PC-3 (cell line): ENCODE measurements around the gene PTPN23. TPM values are rescaled to one million over a fixed set of nuclear protein-coding genes. Genes with fewer than 3 reads are reported as not detected.

Experiments used
- ATAC-seq: fragments of 200-7000 bp; cut with Tn5 transposase; 2 replicates; pipeline ENCODE4 v1.9.1; 2020; ENCODE audit warnings: mild to moderate bottlenecking, moderate library complexity
- BruUV-seq: library from RNA; stranded (reverse); fragments of 400-500 nt; replicated peaks from 2 replicates; lab custom pipeline; 2021; lab: Mats Ljungman, UMichigan
- CTCF ChIA-PET: fragments of 300-600 bp; sonication (Branson Sonifier 250); formaldehyde crosslinking; loops from one replicate; lab custom pipeline; 2022; ENCODE audit warnings: antibody characterized with exemption; lab: Charles Lee
- POLR2A ChIA-PET: fragments of 300-600 bp; sonication (Branson Sonifier 250); formaldehyde crosslinking; loops from one replicate; lab custom pipeline; 2022; ENCODE audit warnings: antibody characterized with exemption; ENCODE audit not compliant: unreplicated experiment; lab: Charles Lee
- DNase-seq: peaks from one replicate; pipeline ENCODE4 v3.0.0-alpha.2; 2015
- H2AFZ ChIP-seq: fragments of 300-600 bp; sonication (generic); 2 replicates; pipeline ENCODE4 v1.6.0; 2016; ENCODE audit warnings: antibody characterized with exemption, low read length
- H3F3A ChIP-seq: fragments of 300-600 bp; sonication (generic); one replicate; pipeline ENCODE4 v1.6.0; 2017; ENCODE audit warnings: antibody characterized with exemption, low read length, control low read depth, mild to moderate bottlenecking; ENCODE audit not compliant: unreplicated experiment
- H3K27ac ChIP-seq: fragments of 300-600 bp; sonication (generic); 2 replicates; pipeline ENCODE4 v1.5.1; 2016; ENCODE audit warnings: mild to moderate bottlenecking, low read length
- H3K27me3 ChIP-seq: fragments of 300-600 bp; sonication (generic); 2 replicates; pipeline ENCODE4 v1.6.1; 2016; ENCODE audit warnings: low read length, mixed read lengths
- H3K36me3 ChIP-seq: fragments of 300-600 bp; sonication (generic); 2 replicates; pipeline ENCODE4 v1.6.1; 2016; ENCODE audit warnings: low read depth, mixed run types, low read length, mixed read lengths
- H3K4me1 ChIP-seq: fragments of 300-600 bp; sonication (generic); 2 replicates; pipeline ENCODE4 v1.5.1; 2016; ENCODE audit warnings: low read length; ENCODE audit not compliant: insufficient read depth
- H3K4me2 ChIP-seq: fragments of 300-600 bp; sonication (generic); 2 replicates; pipeline ENCODE4 v1.6.0; 2016; ENCODE audit warnings: low read length
- H3K4me3 ChIP-seq: fragments of 300-600 bp; sonication (generic); 2 replicates; pipeline ENCODE4 v1.5.1; 2016; ENCODE audit warnings: mild to moderate bottlenecking, low read length, mixed read lengths
- H3K79me2 ChIP-seq: fragments of 300-600 bp; sonication (generic); 2 replicates; pipeline ENCODE4 v1.6.1; 2017; ENCODE audit warnings: low read length, mixed read lengths
- H3K9ac ChIP-seq: fragments of 300-600 bp; sonication (generic); 2 replicates; pipeline ENCODE4 v1.6.0; 2016; ENCODE audit warnings: mild to moderate bottlenecking, low read length
- H3K9me2 ChIP-seq: fragments of 300-600 bp; sonication (generic); replicated peaks from 2 replicates; pipeline ENCODE4 v1.6.1; 2016; ENCODE audit warnings: mixed run types, low read length, mixed read lengths
- H3K9me3 ChIP-seq: fragments of 300-600 bp; sonication (generic); 2 replicates; pipeline ENCODE4 v1.6.1; 2016; ENCODE audit warnings: low read length, mixed read lengths
- H4K20me1 ChIP-seq: fragments of 300-600 bp; sonication (generic); 2 replicates; pipeline ENCODE4 v1.6.1; 2016; ENCODE audit warnings: low read length, mixed read lengths
- CTCF ChIP-seq: fragments of 300-600 bp; sonication (generic); conservative IDR thresholded peaks from 2 replicates; pipeline ENCODE4 v1.5.1; 2017; ENCODE audit warnings: antibody characterized with exemption, low read depth, mild to moderate bottlenecking, low read length
- EZH2 ChIP-seq: fragments of 300-600 bp; sonication (generic); IDR thresholded peaks from one replicate; pipeline ENCODE4 v1.6.1; 2017; ENCODE audit warnings: antibody characterized with exemption, mild to moderate bottlenecking, low read length; ENCODE audit not compliant: unreplicated experiment
- EZH2phosphoT487 ChIP-seq: fragments of 300-600 bp; sonication (generic); IDR thresholded peaks from 2 replicates; pipeline ENCODE4 v1.6.1; 2018; ENCODE audit warnings: mild to moderate bottlenecking, antibody characterized with exemption, low read length, borderline replicate concordance
- intact Hi-C: fragments of 100-400 bp; cut with micrococcal nuclease; formaldehyde crosslinking; loops from 2 replicates; pipeline ENCODE4 v1.9.0; 2023
- total RNA-seq: library from RNA; depleted of rRNA; stranded (reverse); fragments of >200 nt; gene quantifications from 2 replicates; pipeline ENCODE4 v1.2.3, GENCODE V29; 2014

Gene PTPN23
- total RNA-seq, 1 experiment from 2014 or later = 22.3 TPM

GRCh38 chr3:47425959-47426358 is 45.1 kb downstream of the PTPN23 start:
- POLR2A ChIA-PET = no interaction called here
- H3K36me3 ChIP-seq = peaks cover 12% of the 10 kb centered on the region

GRCh38 chr3:47427866-47428265 is 47.0 kb downstream of the PTPN23 start:
- Histone ChIP-seq H3K4me3 (no peak overlapping the region), H3F3A (no peaks in the 10 kb centered on the region), H3K9ac (no peak overlapping the region), H2AFZ (no peak overlapping the region), H3K36me3 (peaks cover 14% of the 10 kb centered on the region), H4K20me1 (no peaks in the 10 kb centered on the region), H3K4me1 (no peaks in the 10 kb centered on the region), H3K4me2 (no peak overlapping the region), H3K9me2 (no peaks in the 10 kb centered on the region), H3K27me3 (no peaks in the 10 kb centered on the region), H3K9me3 (no peaks in the 10 kb centered on the region), H3K27ac (no peak overlapping the region), H3K79me2 (no peaks in the 10 kb centered on the region)
- intact Hi-C loops = no loop called here
- ChIA-PET CTCF (no interaction called here), POLR2A (no interaction called here)
- no peak for DNase-seq
- TF ChIP-seq CTCF (no peak), EZH2phosphoT487 (no peak), EZH2 (no peak)
- no peak for ATAC-seq
- BruUV-seq = no TSS peak

More at GRCh38 chr3:47425959-47426358, 45.1 kb downstream of the PTPN23 start:
- TF ChIP-seq EZH2 (no peak), CTCF (no peak), EZH2phosphoT487 (no peak)
- Histone ChIP-seq H3K9me3 (no peaks in the 10 kb centered on the region), H3K27ac (no peak overlapping the region), H3K79me2 (no peaks in the 10 kb centered on the region), H3K9me2 (no peaks in the 10 kb centered on the region), H2AFZ (no peak overlapping the region), H3F3A (no peaks in the 10 kb centered on the region), H3K4me1 (no peaks in the 10 kb centered on the region), H3K27me3 (no peaks in the 10 kb centered on the region), H4K20me1 (no peaks in the 10 kb centered on the region), H3K4me3 (no peak overlapping the region), H3K4me2 (no peak overlapping the region), H3K9ac (no peak overlapping the region)
- ATAC-seq (no peak), DNase-seq (no peak)
- BruUV-seq = no TSS peak
- CTCF ChIA-PET = no interaction called here
- intact Hi-C loops = no loop called here

GRCh38 chr3:47428662-47429061 is 47.8 kb downstream of the PTPN23 start:
- POLR2A ChIA-PET = no interaction called here
- intact Hi-C loops = no loop called here
- Histone ChIP-seq H3K79me2 (no peaks in the 10 kb centered on the region), H3K27ac (no peak overlapping the region), H3K36me3 (peaks cover 20% of the 10 kb centered on the region), H3F3A (no peaks in the 10 kb centered on the region), H3K9ac (no peak overlapping the region), H3K9me2 (no peaks in the 10 kb centered on the region), H3K9me3 (no peaks in the 10 kb centered on the region), H3K4me2 (no peak overlapping the region), H4K20me1 (no peaks in the 10 kb centered on the region), H3K4me1 (peaks cover 5% of the 10 kb centered on the region), H3K27me3 (no peaks in the 10 kb centered on the region), H3K4me3 (no peak overlapping the region), H2AFZ (no peak overlapping the region)
- no peak for DNase-seq
- no peak for ATAC-seq
- CTCF ChIA-PET = no interaction called here
- TF ChIP-seq EZH2 (no peak), EZH2phosphoT487 (no peak), CTCF (no peak)
- BruUV-seq = no TSS peak
